ENCODE results near the gene GRAMD1B.
"Not testable (repeated sequence)": the region's sequence is repeated elsewhere in the genome, so short reads cannot be mapped to it uniquely, and the experiment has no call there.

Gene GRAMD1B

GRCh38 chr11:123653483-123653826 lies 223.4 kb downstream of the GRAMD1B start:
- Histone ChIP-seq H3K27me3 (ENCODE audit: insufficient read depth, low read depth) (no peaks in the 10 kb centered on the region), H3K4me1 (ENCODE audit: low read depth, poor library complexity, severe bottlenecking) (no peaks in the 10 kb centered on the region), H3K9ac (no peak overlapping the region), H3K4me2 (peak overlapping the region; percentile 39; the same call in 1 of the 2 replicates), H3K36me3 (ENCODE audit: insufficient read depth) (no peaks in the 10 kb centered on the region), H2AFZ (ENCODE audit: low read depth) (peak overlapping the region; percentile 92; the same call in 1 of the 2 replicates), H3K27ac (no peak overlapping the region), H4K20me1 (ENCODE audit: insufficient read depth) (no peaks in the 10 kb centered on the region), H3K4me3 (IDR thresholded peaks at IDR 0.05; ENCODE audit: insufficient read depth, low read depth, low read length) (no peak overlapping the region), H3K79me2 (ENCODE audit: insufficient read depth, low read depth) (no peaks in the 10 kb centered on the region)
- TF ChIP-seq CTCF (conservative IDR thresholded peaks at IDR 0.05; ENCODE audit: low read depth, low read length) = no peak

- Histone ChIP-seq H3K36me3 (ENCODE audit: insufficient read depth) (no peaks in the 10 kb centered on the region), H3K27ac (no peak overlapping the region), H3K27me3 (ENCODE audit: insufficient read depth, low read depth) (no peaks in the 10 kb centered on the region), H3K4me2 (peak overlapping the region; percentile 44; the same call in 1 of the 2 replicates), H2AFZ (ENCODE audit: low read depth) (peak overlapping the region; percentile 92), H3K4me3 (IDR thresholded peaks at IDR 0.05; ENCODE audit: insufficient read depth, low read depth, low read length) (no peak overlapping the region), H3K4me1 (ENCODE audit: low read depth, poor library complexity, severe bottlenecking) (no peaks in the 10 kb centered on the region), H3K79me2 (ENCODE audit: insufficient read depth, low read depth) (no peaks in the 10 kb centered on the region), H4K20me1 (ENCODE audit: insufficient read depth) (no peaks in the 10 kb centered on the region), H3K9ac (no peak overlapping the region)
- TF ChIP-seq CTCF (conservative IDR thresholded peaks at IDR 0.05; ENCODE audit: low read depth, low read length) = no peak
Measured at GRCh38 chr11:123653827-123654565, 223.9 kb downstream of the GRAMD1B start.

GRCh38 chr11:123654566-123655081 lies 224.6 kb downstream of the GRAMD1B start, which contains the start of gene SCN3B:
Gene SCN3B, minus strand, starts transcription at chr11:123654624. Its CDS starts 823 bp downstream, at chr11:123653801.
- no peaks in the 10 kb centered on the region for H4K20me1 ChIP-seq (ENCODE audit: insufficient read depth)
- H3K36me3 ChIP-seq (ENCODE audit: insufficient read depth) = no peaks in the 10 kb centered on the region
- no peaks in the 10 kb centered on the region for H3K79me2 ChIP-seq (ENCODE audit: insufficient read depth, low read depth)
- H3K27me3 ChIP-seq (ENCODE audit: insufficient read depth, low read depth) = no peaks in the 10 kb centered on the region
- H3K4me1 ChIP-seq (ENCODE audit: low read depth, poor library complexity, severe bottlenecking) = no peaks in the 10 kb centered on the region
- H2AFZ ChIP-seq (ENCODE audit: low read depth) = peak within 1 kb of the TSS; percentile 92
- no peak within 1 kb of the TSS for H3K27ac ChIP-seq
- H3K4me2 ChIP-seq = peak within 1 kb of the TSS; percentile 44; the same call in 1 of the 2 replicates
- H3K4me3 ChIP-seq (IDR thresholded peaks at IDR 0.05; ENCODE audit: insufficient read depth, low read depth, low read length) = no peak within 1 kb of the TSS
- H3K9ac ChIP-seq = no peak within 1 kb of the TSS
- TF ChIP-seq CTCF (conservative IDR thresholded peaks at IDR 0.05; ENCODE audit: low read depth, low read length) = no peak

GRCh38 chr11:123659311-123659710 lies 229.2 kb downstream of the GRAMD1B start:
- Histone ChIP-seq H2AFZ (ENCODE audit: low read depth) (no peak overlapping the region), H3K36me3 (ENCODE audit: insufficient read depth) (no peaks in the 10 kb centered on the region), H3K4me2 (no peak overlapping the region), H3K27me3 (ENCODE audit: insufficient read depth, low read depth) (no peaks in the 10 kb centered on the region), H3K4me3 (IDR thresholded peaks at IDR 0.05; ENCODE audit: insufficient read depth, low read depth, low read length) (no peak overlapping the region), H3K4me1 (ENCODE audit: low read depth, poor library complexity, severe bottlenecking) (no peaks in the 10 kb centered on the region), H4K20me1 (ENCODE audit: insufficient read depth) (no peaks in the 10 kb centered on the region), H3K27ac (no peak overlapping the region), H3K79me2 (ENCODE audit: insufficient read depth, low read depth) (no peaks in the 10 kb centered on the region), H3K9ac (no peak overlapping the region)
- no peak for TF ChIP-seq CTCF (conservative IDR thresholded peaks at IDR 0.05; ENCODE audit: low read depth, low read length)

GRCh38 chr11:123659965-123660364 lies 229.9 kb downstream of the GRAMD1B start:
- H4K20me1 ChIP-seq (ENCODE audit: insufficient read depth); H3K9ac ChIP-seq; H3K4me3 ChIP-seq (IDR thresholded peaks at IDR 0.05; ENCODE audit: insufficient read depth, low read depth, low read length); H2AFZ ChIP-seq (ENCODE audit: low read depth); H3K4me1 ChIP-seq (ENCODE audit: low read depth, poor library complexity, severe bottlenecking); H3K36me3 ChIP-seq (ENCODE audit: insufficient read depth); H3K27ac ChIP-seq; H3K27me3 ChIP-seq (ENCODE audit: insufficient read depth, low read depth); H3K4me2 ChIP-seq; H3K79me2 ChIP-seq (ENCODE audit: insufficient read depth, low read depth): not testable (repeated sequence)

All from KMS-11 (cell line).